ENCODE results near the gene MTA2. TPM values are rescaled to one million over a fixed set of nuclear protein-coding genes. Genes with fewer than 3 reads are reported as not detected.

MTA2 gene
- total RNA-seq, 1 experiment from 2014 or later = 97.2 TPM

DNA sequence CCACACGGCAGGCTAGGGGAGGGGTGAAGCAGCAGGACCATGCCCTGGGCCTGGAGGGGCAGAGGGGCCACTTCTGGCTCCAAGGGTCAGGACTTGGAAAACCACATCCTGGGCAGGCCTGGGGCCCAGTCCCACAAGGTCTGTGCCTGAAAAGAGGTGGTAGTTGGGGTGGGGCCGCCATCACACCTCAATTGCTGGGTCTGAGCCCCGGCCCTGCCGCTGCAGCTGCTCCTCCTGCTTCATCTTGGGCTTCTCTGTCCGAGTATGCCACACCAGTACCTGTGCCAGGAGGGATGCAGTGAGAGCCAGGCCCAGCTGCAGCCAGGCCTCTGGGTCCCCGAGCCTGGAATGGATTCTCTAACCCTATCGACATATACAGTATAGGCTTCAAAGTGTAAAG lies 13.9 kb upstream of the MTA2 start:
- CTCF ChIA-PET = no interaction called here
- no peak overlapping the region for H3K27ac Mint-ChIP-seq (ENCODE audit: unreplicated experiment)
- no TSS peak for BruUV-seq (replicated peaks)
- H3K36me3 Mint-ChIP-seq (ENCODE audit: insufficient read depth, unreplicated experiment) = peaks cover 46% of the 10 kb centered on the region
- no peak for DNase-seq
- H3K9me3 Mint-ChIP-seq (ENCODE audit: low read depth, unreplicated experiment) = no peaks in the 10 kb centered on the region
- no peak overlapping the region for H3K4me3 Mint-ChIP-seq (ENCODE audit: low read depth, unreplicated experiment)
- intact Hi-C loops (cut with micrococcal nuclease; ENCODE audit: unreplicated experiment) = no loop called here
- H3K27me3 Mint-ChIP-seq (ENCODE audit: unreplicated experiment) = no peaks in the 10 kb centered on the region
- TF ChIP-seq, protein P1, sequence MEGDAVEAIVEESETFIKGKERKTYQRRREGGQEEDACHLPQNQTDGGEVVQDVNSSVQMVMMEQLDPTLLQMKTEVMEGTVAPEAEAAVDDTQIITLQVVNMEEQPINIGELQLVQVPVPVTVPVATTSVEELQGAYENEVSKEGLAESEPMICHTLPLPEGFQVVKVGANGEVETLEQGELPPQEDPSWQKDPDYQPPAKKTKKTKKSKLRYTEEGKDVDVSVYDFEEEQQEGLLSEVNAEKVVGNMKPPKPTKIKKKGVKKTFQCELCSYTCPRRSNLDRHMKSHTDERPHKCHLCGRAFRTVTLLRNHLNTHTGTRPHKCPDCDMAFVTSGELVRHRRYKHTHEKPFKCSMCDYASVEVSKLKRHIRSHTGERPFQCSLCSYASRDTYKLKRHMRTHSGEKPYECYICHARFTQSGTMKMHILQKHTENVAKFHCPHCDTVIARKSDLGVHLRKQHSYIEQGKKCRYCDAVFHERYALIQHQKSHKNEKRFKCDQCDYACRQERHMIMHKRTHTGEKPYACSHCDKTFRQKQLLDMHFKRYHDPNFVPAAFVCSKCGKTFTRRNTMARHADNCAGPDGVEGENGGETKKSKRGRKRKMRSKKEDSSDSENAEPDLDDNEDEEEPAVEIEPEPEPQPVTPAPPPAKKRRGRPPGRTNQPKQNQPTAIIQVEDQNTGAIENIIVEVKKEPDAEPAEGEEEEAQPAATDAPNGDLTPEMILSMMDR (IDR thresholded peaks at IDR 0.05; ENCODE audit: unreplicated experiment) = no peak
- peaks cover 25% of the 10 kb centered on the region for H3K4me1 Mint-ChIP-seq (ENCODE audit: low read depth, unreplicated experiment)

DNA sequence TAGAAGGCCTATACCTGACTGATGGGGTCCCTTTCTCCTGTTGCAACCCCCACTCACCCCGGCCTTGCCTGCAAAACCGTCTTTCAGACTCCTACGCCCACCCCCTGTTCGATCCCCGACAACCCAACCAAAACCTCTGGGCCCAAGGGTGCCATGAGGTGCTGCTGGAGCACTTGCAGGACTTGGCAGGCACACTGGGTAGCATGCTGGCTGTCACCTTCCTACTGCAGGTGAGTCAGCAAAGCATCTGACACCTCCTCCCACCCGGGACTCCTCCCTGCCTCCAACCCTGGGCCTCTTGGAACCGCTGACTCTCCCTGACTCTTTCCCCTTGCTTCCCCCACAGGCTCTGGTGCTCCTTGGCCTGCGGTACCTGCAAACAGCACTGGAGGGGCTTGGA lies 12.6 kb upstream of the MTA2 start:
- intact Hi-C loops (cut with micrococcal nuclease; ENCODE audit: unreplicated experiment) = no loop called here
- Mint-ChIP-seq H3K4me3 (ENCODE audit: low read depth, unreplicated experiment) (no peak overlapping the region), H3K27ac (ENCODE audit: unreplicated experiment) (peak overlapping the region; percentile 79), H3K36me3 (ENCODE audit: insufficient read depth, unreplicated experiment) (peaks cover 51% of the 10 kb centered on the region), H3K4me1 (ENCODE audit: low read depth, unreplicated experiment) (peaks cover 24% of the 10 kb centered on the region), H3K27me3 (ENCODE audit: unreplicated experiment) (no peaks in the 10 kb centered on the region), H3K9me3 (ENCODE audit: low read depth, unreplicated experiment) (no peaks in the 10 kb centered on the region)
- TF ChIP-seq, protein P1 (IDR thresholded peaks at IDR 0.05; ENCODE audit: unreplicated experiment) = no peak
- DNase-seq = peak; percentile 50
- BruUV-seq (replicated peaks) = no TSS peak
- CTCF ChIA-PET = no interaction called here

DNA sequence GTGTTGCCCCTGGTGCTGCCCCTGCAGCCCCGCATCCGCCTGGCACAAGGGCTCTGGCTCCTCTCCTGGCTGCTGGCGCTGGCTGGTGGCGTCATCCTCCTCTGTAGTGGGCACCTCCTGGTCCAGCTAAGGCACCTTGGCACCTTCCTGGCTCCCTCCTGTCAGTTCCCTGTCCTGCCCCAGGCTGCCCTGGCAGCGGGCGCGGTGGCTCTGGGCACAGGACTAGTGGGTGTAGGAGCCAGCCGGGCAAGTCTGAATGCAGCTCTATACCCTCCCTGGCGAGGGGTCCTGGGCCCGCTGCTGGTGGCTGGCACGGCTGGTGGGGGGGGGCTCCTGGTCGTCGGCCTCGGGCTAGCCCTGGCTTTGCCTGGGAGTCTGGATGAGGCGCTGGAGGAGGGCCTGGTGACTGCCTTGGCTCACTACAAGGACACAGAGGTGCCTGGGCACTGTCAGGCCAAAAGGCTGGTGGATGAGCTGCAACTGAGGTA lies 11.7 kb upstream of the MTA2 start:
- no TSS peak for BruUV-seq (replicated peaks)
- H3K4me1 Mint-ChIP-seq (ENCODE audit: low read depth, unreplicated experiment) = peaks cover 24% of the 10 kb centered on the region
- no peak for DNase-seq
- H3K36me3 Mint-ChIP-seq (ENCODE audit: insufficient read depth, unreplicated experiment) = peaks cover 46% of the 10 kb centered on the region
- H3K27me3 Mint-ChIP-seq (ENCODE audit: unreplicated experiment) = no peaks in the 10 kb centered on the region
- no peak overlapping the region for H3K27ac Mint-ChIP-seq (ENCODE audit: unreplicated experiment)
- TF ChIP-seq, protein P1 (IDR thresholded peaks at IDR 0.05; ENCODE audit: unreplicated experiment) = no peak
- intact Hi-C loops (cut with micrococcal nuclease; ENCODE audit: unreplicated experiment) = no loop called here
- CTCF ChIA-PET = interaction anchor here (0.7 to 1.1 kb wide), 2 partner anchors 12 to 22 kb away, joined by 3 read pairs; partner anchors contain the start of genes MTA2 and TUT1
- peak overlapping the region; percentile 83 for H3K4me3 Mint-ChIP-seq (ENCODE audit: low read depth, unreplicated experiment)
- no peaks in the 10 kb centered on the region for H3K9me3 Mint-ChIP-seq (ENCODE audit: low read depth, unreplicated experiment)

DNA sequence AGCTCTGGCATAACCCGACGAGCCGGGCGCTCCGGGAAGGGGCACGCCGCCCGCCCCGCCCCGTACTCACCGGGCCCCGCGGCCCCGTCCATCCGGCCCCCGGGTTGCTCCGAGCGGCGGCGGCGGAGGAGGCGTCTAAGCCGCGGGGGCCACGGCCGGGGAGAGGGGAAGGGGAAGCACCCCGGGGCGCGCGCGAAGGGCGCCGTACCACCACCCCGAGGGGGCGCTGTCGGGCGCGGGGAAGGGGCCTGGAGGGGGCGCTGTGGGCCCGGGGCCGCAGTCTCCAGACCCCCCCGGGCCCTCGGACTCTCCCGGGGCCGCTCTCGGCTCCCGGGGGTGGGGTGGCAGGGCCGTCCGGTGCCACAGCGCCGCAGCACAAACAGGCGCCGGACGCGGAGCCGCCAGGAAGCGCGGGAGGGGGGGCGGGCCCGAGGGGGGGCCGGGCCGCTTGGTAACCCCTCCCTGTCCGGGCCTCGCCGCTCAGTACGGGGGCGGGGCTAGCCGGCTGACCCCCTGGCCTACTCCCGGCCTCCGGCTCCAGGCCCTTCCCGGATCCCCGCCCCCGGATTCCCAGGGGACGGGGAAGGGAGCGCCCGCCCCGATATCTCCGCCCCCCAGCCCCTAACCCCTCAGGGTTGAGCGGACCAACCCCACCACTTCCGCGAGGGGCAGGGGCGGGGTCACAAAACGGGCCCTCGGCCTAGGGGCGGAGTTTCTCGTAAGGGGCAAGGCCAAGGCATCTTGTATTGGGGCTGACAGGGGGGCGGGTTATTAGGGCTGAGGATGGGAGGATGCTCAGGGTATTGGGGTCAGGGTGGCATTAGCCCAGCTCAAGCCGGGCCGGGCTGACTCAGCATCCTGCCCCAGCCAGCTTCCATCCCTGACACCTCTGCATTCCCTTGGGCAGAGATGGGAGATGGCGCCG lies 11.0 kb upstream of the MTA2 start, which contains the start of the genes EML3 and ROM1:
TSS of gene EML3 (minus strand) at position 410 of the 925 bp plus-strand sequence. CDS start at position 92, 318 bp downstream.
TSS of gene ROM1 (plus strand) at position 892 of the 925 bp plus-strand sequence. CDS start at position 917, 25 bp downstream.
- H3K27ac Mint-ChIP-seq (ENCODE audit: unreplicated experiment) = peak within 1 kb of the TSS; percentile 81
- peaks cover 24% of the 10 kb centered on the region for H3K4me1 Mint-ChIP-seq (ENCODE audit: low read depth, unreplicated experiment)
- BruUV-seq (replicated peaks) = no TSS peak
- H3K27me3 Mint-ChIP-seq (ENCODE audit: unreplicated experiment) = no peaks in the 10 kb centered on the region
- TF ChIP-seq, protein P1 (IDR thresholded peaks at IDR 0.05; ENCODE audit: unreplicated experiment) = peak; percentile 99
- no peaks in the 10 kb centered on the region for H3K9me3 Mint-ChIP-seq (ENCODE audit: low read depth, unreplicated experiment)
- peak within 1 kb of the TSS; percentile 83 for H3K4me3 Mint-ChIP-seq (ENCODE audit: low read depth, unreplicated experiment)
- peaks cover 48% of the 10 kb centered on the region for H3K36me3 Mint-ChIP-seq (ENCODE audit: insufficient read depth, unreplicated experiment)
- intact Hi-C loops (cut with micrococcal nuclease; ENCODE audit: unreplicated experiment) = no loop called here
- CTCF ChIA-PET = interaction anchor here (0.6 to 1.4 kb wide), 9 partner anchors 9 to 1152 kb away, joined by 3 to 8 read pairs (median 3); partner anchors contain the start of genes B3GAT3, MTA2 and TUT1
- DNase-seq = peak; percentile 86
